ES-I3 (cell line): Measurements from ENCODE around the gene SIPA1.

Source experiments
- H3K36me3 ChIP-seq: 2 replicates; pipeline ENCODE4 v1.6.1; 2013; ENCODE audit warnings: mild to moderate bottlenecking, low read length, control low read depth, moderate library complexity; ENCODE audit not compliant: insufficient read depth
- H3K4me1 ChIP-seq: 2 replicates; pipeline ENCODE4 v1.6.1; 2013; ENCODE audit warnings: mild to moderate bottlenecking, control low read depth, low read length; ENCODE audit not compliant: insufficient read depth
- H3K9ac ChIP-seq: 2 replicates; pipeline ENCODE4 v1.6.1; 2013; ENCODE audit warnings: low read depth, mild to moderate bottlenecking, low read length, moderate library complexity
- H3K9me3 ChIP-seq: 2 replicates; pipeline ENCODE4 v1.6.1; 2013; ENCODE audit warnings: mild to moderate bottlenecking, low read length, moderate library complexity; ENCODE audit not compliant: control insufficient read depth, insufficient read depth

The SIPA1 gene

GRCh38 chr11:65613091-65613928 lies 24.6 kb upstream of the SIPA1 start:
- H3K36me3 ChIP-seq: peaks cover 11% of the 10 kb centered on the region; the same call in 1 of the 2 replicates
- H3K4me1 ChIP-seq: peaks cover 12% of the 10 kb centered on the region; the same call in 1 of the 2 replicates

DNA sequence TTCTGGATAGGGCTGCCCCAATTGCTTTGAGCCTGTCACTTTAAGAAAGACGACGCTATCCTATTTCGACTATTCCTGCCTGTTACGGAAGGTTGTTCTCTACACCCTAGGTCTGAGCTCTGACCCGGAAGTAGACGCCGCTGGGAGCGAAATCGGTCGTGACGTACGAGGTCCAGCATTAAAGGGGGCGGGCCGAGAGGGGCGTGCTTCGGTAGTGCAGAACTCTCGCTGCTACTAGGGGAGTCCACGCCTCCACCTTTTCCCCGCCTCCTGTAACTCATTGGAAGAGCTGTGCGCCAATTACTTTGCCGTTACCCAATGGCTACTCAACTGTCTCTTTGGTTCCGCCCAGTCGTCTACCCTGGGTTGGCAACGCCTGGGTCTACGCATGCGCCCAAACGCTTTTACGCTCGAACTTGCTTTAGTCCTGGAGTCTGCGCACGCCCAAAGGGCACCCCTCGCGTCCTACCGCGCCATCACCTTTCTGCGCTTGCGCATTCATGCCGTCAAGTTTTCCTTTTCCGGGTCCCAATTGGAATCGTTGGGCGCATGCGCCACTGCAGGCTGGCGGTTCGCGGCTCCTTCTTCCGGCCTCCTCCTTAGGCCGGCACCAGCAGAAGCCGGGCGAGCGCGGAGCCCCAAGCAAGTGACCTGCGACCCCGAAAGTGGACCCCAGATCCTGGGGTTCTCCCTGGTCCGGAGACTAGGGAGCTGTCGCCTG lies 22.5 kb upstream of the SIPA1 start, which contains the start of gene PCNX3:
Gene PCNX3 (plus strand): TSS at position 548 of the 721 bp plus-strand sequence. CDS start 536 bp downstream, outside the sequence.
- Histone ChIP-seq H3K9me3 (no peaks in the 10 kb centered on the region), H3K9ac (peak within 1 kb of the TSS; percentile 84), H3K36me3 (peaks cover 8% of the 10 kb centered on the region; the same call in 1 of the 2 replicates), H3K4me1 (peaks cover 12% of the 10 kb centered on the region; the same call in 1 of the 2 replicates)

More at GRCh38 chr11:65613091-65613928, 24.6 kb upstream of the SIPA1 start:
- Histone ChIP-seq H3K9ac (peak overlapping the region; percentile 84), H3K9me3 (no peaks in the 10 kb centered on the region)

GRCh38 chr11:65615950-65616574 lies 21.8 kb upstream of the SIPA1 start:
- Histone ChIP-seq H3K4me1 (peaks cover 12% of the 10 kb centered on the region; the same call in 1 of the 2 replicates), H3K36me3 (peaks cover 8% of the 10 kb centered on the region; the same call in 1 of the 2 replicates), H3K9me3 (no peaks in the 10 kb centered on the region), H3K9ac (peak overlapping the region; percentile 68)

DNA sequence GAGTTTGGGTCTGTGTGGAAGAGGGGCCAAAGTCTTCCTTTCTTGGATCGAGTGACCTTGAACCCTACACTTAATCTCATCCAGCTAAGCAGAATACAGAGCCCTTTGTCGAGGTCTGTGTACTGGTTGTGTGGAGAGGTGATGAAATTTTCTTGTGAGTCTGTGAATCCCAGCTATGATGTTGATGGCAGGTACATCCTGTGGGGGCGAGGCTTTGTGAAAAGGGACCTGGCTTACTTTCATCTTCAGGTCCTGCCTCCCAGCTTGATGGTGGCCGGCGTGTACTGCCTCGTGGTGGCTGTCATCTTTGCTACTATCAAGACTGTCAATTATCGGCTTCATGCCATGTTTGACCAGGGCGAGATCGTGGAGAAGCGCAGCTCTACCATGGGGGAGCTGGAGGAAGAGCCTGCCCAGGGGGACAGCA lies 21.3 kb upstream of the SIPA1 start:
- H3K4me1 ChIP-seq: peaks cover 12% of the 10 kb centered on the region; the same call in 1 of the 2 replicates
- peak overlapping the region; percentile 68; the same call in 1 of the 2 replicates for H3K9ac ChIP-seq
- peaks cover 10% of the 10 kb centered on the region; the same call in 1 of the 2 replicates for H3K36me3 ChIP-seq
- H3K9me3 ChIP-seq: no peaks in the 10 kb centered on the region

GRCh38 chr11:65617136-65617850 lies 20.6 kb upstream of the SIPA1 start:
- Histone ChIP-seq H3K36me3 (peaks cover 15% of the 10 kb centered on the region), H3K9me3 (no peaks in the 10 kb centered on the region), H3K9ac (no peak overlapping the region), H3K4me1 (peaks cover 5% of the 10 kb centered on the region; the same call in 1 of the 2 replicates)

GRCh38 chr11:65617990-65618751 lies 19.7 kb upstream of the SIPA1 start:
- Histone ChIP-seq H3K9ac (no peak overlapping the region), H3K4me1 (no peaks in the 10 kb centered on the region), H3K36me3 (peaks cover 16% of the 10 kb centered on the region), H3K9me3 (no peaks in the 10 kb centered on the region)

GRCh38 chr11:65618763-65619162 lies 19.1 kb upstream of the SIPA1 start:
- Histone ChIP-seq H3K9me3 (no peaks in the 10 kb centered on the region), H3K36me3 (peaks cover 16% of the 10 kb centered on the region), H3K4me1 (no peaks in the 10 kb centered on the region), H3K9ac (no peak overlapping the region)

DNA sequence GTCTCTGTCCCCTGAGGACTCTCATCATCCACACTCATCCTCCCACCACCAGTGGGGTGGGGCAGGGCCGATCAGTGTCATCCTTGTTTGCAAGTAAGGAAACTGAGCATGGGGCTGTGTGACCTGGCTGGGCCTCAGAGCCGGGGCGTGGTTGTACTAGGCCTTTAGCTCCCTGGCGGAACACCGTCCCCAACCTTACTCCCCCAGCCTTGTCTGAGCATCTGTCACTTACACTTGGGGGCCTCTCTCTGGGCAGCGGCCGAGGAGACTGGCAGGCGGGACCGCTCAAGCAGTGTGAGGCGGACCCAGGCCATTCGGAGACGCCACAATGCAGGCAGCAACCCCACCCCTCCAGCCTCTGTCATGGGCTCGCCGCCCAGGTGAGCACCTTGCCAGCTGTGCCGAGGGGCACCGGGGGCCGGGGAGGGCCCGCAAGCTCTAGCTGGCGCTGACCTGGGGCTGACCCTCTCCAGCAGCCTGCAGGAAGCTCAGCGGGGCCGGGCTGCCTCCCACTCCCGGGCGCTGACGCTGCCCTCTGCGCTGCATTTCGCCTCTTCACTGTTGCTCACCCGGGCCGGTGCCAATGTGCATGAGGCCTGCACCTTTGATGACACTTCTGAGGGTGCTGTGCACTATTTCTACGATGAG lies 18.5 kb upstream of the SIPA1 start:
- no peaks in the 10 kb centered on the region for H3K9me3 ChIP-seq
- no peak overlapping the region for H3K9ac ChIP-seq
- H3K4me1 ChIP-seq: no peaks in the 10 kb centered on the region
- H3K36me3 ChIP-seq: peaks cover 16% of the 10 kb centered on the region

- H3K36me3 ChIP-seq: peaks cover 16% of the 10 kb centered on the region
- H3K9me3 ChIP-seq: no peaks in the 10 kb centered on the region
- no peaks in the 10 kb centered on the region for H3K4me1 ChIP-seq
- no peak overlapping the region for H3K9ac ChIP-seq
Measured at GRCh38 chr11:65620666-65621065, 17.2 kb upstream of the SIPA1 start.

DNA sequence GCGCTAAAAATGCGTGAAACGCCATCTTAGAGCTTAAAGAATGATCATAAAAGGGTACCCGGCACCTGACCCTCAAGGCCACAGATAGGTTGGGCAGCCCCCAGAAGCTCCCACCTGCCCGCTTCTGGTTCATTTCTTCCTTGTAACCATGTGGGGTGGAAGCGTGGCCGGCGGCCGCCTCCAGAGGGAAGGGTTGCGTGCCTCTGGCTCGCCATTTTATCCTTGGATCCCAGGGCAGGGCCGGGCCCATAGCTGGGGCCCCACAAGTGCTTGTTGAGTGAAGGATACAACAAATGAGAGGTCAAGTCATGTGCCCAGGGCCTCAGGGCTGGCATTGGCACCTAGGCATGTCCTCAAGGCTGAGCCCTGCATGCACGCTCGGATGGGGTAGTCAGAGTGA lies 16.4 kb upstream of the SIPA1 start:
- Histone ChIP-seq H3K4me1 (no peaks in the 10 kb centered on the region), H3K9me3 (no peaks in the 10 kb centered on the region), H3K9ac (no peak overlapping the region), H3K36me3 (peaks cover 17% of the 10 kb centered on the region)

- H3K36me3 ChIP-seq: peaks cover 22% of the 10 kb centered on the region
- no peaks in the 10 kb centered on the region for H3K4me1 ChIP-seq
- no peaks in the 10 kb centered on the region for H3K9me3 ChIP-seq
- H3K9ac ChIP-seq: no peak overlapping the region
Measured at GRCh38 chr11:65622011-65622410, 15.9 kb upstream of the SIPA1 start.

- Histone ChIP-seq H3K36me3 (peaks cover 21% of the 10 kb centered on the region), H3K9ac (no peak overlapping the region), H3K4me1 (no peaks in the 10 kb centered on the region), H3K9me3 (no peaks in the 10 kb centered on the region)
Measured at GRCh38 chr11:65623177-65623576, 14.7 kb upstream of the SIPA1 start.
